GM21423 (cell line): ENCODE data around the gene SP5.
"Not testable (repeated sequence)": the region's sequence is repeated elsewhere in the genome, so short reads cannot be mapped to it uniquely, and the experiment has no call there.

Experiments
- ATAC-seq: cut with Tn5 transposase; IDR thresholded peaks from one replicate; pipeline ENCODE4 v1.9.1; 2021; ENCODE audit warnings: mild to moderate bottlenecking, moderate library complexity; ENCODE audit not compliant: unreplicated experiment

SP5 gene

GRCh38 chr2:170710609-170710979 lies 4.5 kb upstream of the SP5 start:
- ATAC-seq: no peak

- ATAC-seq: no peak
These were observed 3.9 kb upstream of the SP5 start for GRCh38 chr2:170711196-170711773.

GRCh38 chr2:170711774-170712652 lies 3.1 kb upstream of the SP5 start:
- no peak for ATAC-seq

GRCh38 chr2:170712653-170713542 lies 2.2 kb upstream of the SP5 start:
- ATAC-seq: no peak

GRCh38 chr2:170713543-170714380 lies 1.4 kb upstream of the SP5 start:
- ATAC-seq: no peak

- ATAC-seq: no peak
These were observed 616 bp upstream of the SP5 start for GRCh38 chr2:170714381-170715061.

- no peak for ATAC-seq
These were observed 1.0 kb downstream of the SP5 start for GRCh38 chr2:170715932-170716777.

GRCh38 chr2:170716851-170717598 lies 1.9 kb downstream of the SP5 start:
- ATAC-seq: no peak

- ATAC-seq: no peak
These were observed 2.4 kb downstream of the SP5 start for GRCh38 chr2:170717599-170717963.

- no peak for ATAC-seq
These were observed 3.0 kb downstream of the SP5 start for GRCh38 chr2:170717991-170718589.

- ATAC-seq: no peak
These were observed 4.7 kb downstream of the SP5 start for GRCh38 chr2:170719810-170720209.

GRCh38 chr2:170721678-170722077 lies 6.5 kb downstream of the SP5 start:
- no peak for ATAC-seq

- no peak for ATAC-seq
These were observed 7.2 kb downstream of the SP5 start for GRCh38 chr2:170722301-170722700.

GRCh38 chr2:170723446-170723958 lies 8.4 kb downstream of the SP5 start:
- ATAC-seq: no peak

GRCh38 chr2:170733798-170734600 lies 18.9 kb downstream of the SP5 start:
- ATAC-seq: no peak

- not testable (repeated sequence) for ATAC-seq
These were observed 19.5 kb downstream of the SP5 start for GRCh38 chr2:170734601-170735000.

GRCh38 chr2:170736628-170737027 lies 21.5 kb downstream of the SP5 start:
- ATAC-seq: no peak
